ENCODE results near the gene LY86. TPM values are rescaled to one million over a fixed set of nuclear protein-coding genes. Genes with fewer than 3 reads are reported as not detected.

Gene LY86
- total and polyA plus RNA-seq, 2 donors (not counting 1 experiment from before 2014, with no cell fraction given) = 68.7 to 90.2 TPM

GRCh38 chr6:6556738-6557503 lies 31.6 kb upstream of the LY86 start:
- peak; percentile 76 for ATAC-seq (ENCODE audit: low read depth)
- H3K9me3 Mint-ChIP-seq (ENCODE audit: insufficient read depth) = no peaks in the 10 kb centered on the region
- no peaks in the 10 kb centered on the region for H3K9me3 ChIP-seq (ENCODE audit: control extremely low read depth in 1 of 3, control insufficient read depth in 2 of 3, insufficient read depth in 1 of 3, low read length in 2 of 3)
- H3K4me1 ChIP-seq (ENCODE audit: control insufficient read depth in 2 of 2, insufficient read depth in 2 of 2, low read length in 2 of 2) = no peaks in the 10 kb centered on the region
- no peak overlapping the region for H3K9ac ChIP-seq (ENCODE audit: low read length)
- H3K36me3 ChIP-seq (replicated peaks in 1 of 2; ENCODE audit: control extremely low read depth in 1 of 2, control insufficient read depth in 1 of 2, extremely low read depth in 1 of 2, insufficient read depth in 2 of 2, low read length in 1 of 2) = peaks cover 0 to 1% of the 10 kb centered on the region in 2 experiments
- no peak overlapping the region for H3K4me3 ChIP-seq (ENCODE audit: control extremely low read depth in 1 of 5, extremely low read depth in 1 of 5, insufficient read depth in 1 of 5, low read depth in 2 of 5, low read length in 4 of 5)
- ChIA-PET CTCF (interaction anchor here (0.9 to 12.4 kb wide), 17 partner anchors 10 to 686 kb away, joined by 3 to 171 read pairs (median 4); partner anchors contain the start of gene LY86), POLR2A (interaction anchor here (0.7 kb wide), 1 partner anchor 10 kb away, joined by 3 read pairs; no protein-coding TSS in a partner anchor)
- H3K4me3 Mint-ChIP-seq = no peak overlapping the region
- no peak overlapping the region for H2AFZ ChIP-seq (ENCODE audit: insufficient read depth, low read depth, low read length, poor library complexity, severe bottlenecking)
- H3K79me2 ChIP-seq (ENCODE audit: control insufficient read depth, insufficient read depth, low read length) = no peaks in the 10 kb centered on the region
- H3K27me3 Mint-ChIP-seq = no peaks in the 10 kb centered on the region
- no peaks in the 10 kb centered on the region for H4K20me1 ChIP-seq (ENCODE audit: control insufficient read depth, insufficient read depth, low read length, poor library complexity, severe bottlenecking)
- intact Hi-C loops (cut with micrococcal nuclease) = loop anchor here (1.0 to 10.0 kb wide), 6 partner anchors 27 to 1058 kb away; no protein-coding TSS in a partner anchor
- H3K27me3 ChIP-seq (replicated peaks in 1 of 4; ENCODE audit: control extremely low read depth in 1 of 4, control insufficient read depth in 3 of 4, insufficient read depth in 4 of 4, low read length in 3 of 4) = no peaks in the 10 kb centered on the region
- H3K27ac ChIP-seq (ENCODE audit: low read length in 2 of 2) = no peak overlapping the region
- DNase-seq = peak; percentile 70
- 49% methylated on average over 6 of the region's 10 CpGs for whole genome bisulfite sequencing (ENCODE audit: insufficient coverage)
- H3K4me1 Mint-ChIP-seq = no peaks in the 10 kb centered on the region
- no peak overlapping the region for H3K4me2 ChIP-seq (replicated peaks; ENCODE audit: low read depth, low read length, poor library complexity, severe bottlenecking)
- no peak overlapping the region for H3K27ac Mint-ChIP-seq
- TF ChIP-seq CTCF (IDR thresholded peaks at IDR 0.05) = peak; percentile 94
- no peak for TF ChIP-seq EZH2 (IDR thresholded peaks at IDR 0.05; ENCODE audit: borderline replicate concordance, insufficient read depth, low read depth, low read length, poor library complexity, severe bottlenecking)

GRCh38 chr6:6557504-6557839 lies 31.0 kb upstream of the LY86 start:
- H3K36me3 ChIP-seq (replicated peaks in 1 of 2; ENCODE audit: control extremely low read depth in 1 of 2, control insufficient read depth in 1 of 2, extremely low read depth in 1 of 2, insufficient read depth in 2 of 2, low read length in 1 of 2) = peaks cover 0 to 1% of the 10 kb centered on the region in 2 experiments
- WGBS (ENCODE audit: insufficient coverage) = no CpG with 5 or more reads among the region's 4 CpGs
- H3K27ac Mint-ChIP-seq = no peak overlapping the region
- H2AFZ ChIP-seq (ENCODE audit: insufficient read depth, low read depth, low read length, poor library complexity, severe bottlenecking) = no peak overlapping the region
- DNase-seq (no peak), ATAC-seq (ENCODE audit: low read depth) (no peak)
- no peaks in the 10 kb centered on the region for H3K27me3 ChIP-seq (replicated peaks in 1 of 4; ENCODE audit: control extremely low read depth in 1 of 4, control insufficient read depth in 3 of 4, insufficient read depth in 4 of 4, low read length in 3 of 4)
- H3K9ac ChIP-seq (ENCODE audit: low read length) = no peak overlapping the region
- no peaks in the 10 kb centered on the region for H3K9me3 Mint-ChIP-seq (ENCODE audit: insufficient read depth)
- CTCF ChIA-PET = interaction anchor here (0.9 to 12.4 kb wide), 15 partner anchors 10 to 686 kb away, joined by 3 to 171 read pairs (median 4); partner anchors contain the start of gene LY86
- no peaks in the 10 kb centered on the region for H3K79me2 ChIP-seq (ENCODE audit: control insufficient read depth, insufficient read depth, low read length)
- no peak overlapping the region for H3K27ac ChIP-seq (ENCODE audit: low read length in 2 of 2)
- TF ChIP-seq EZH2 (IDR thresholded peaks at IDR 0.05; ENCODE audit: borderline replicate concordance, insufficient read depth, low read depth, low read length, poor library complexity, severe bottlenecking) = no peak
- TF ChIP-seq CTCF (IDR thresholded peaks at IDR 0.05) = no peak
- intact Hi-C loops (cut with micrococcal nuclease) = loop anchor here (1.0 to 10.0 kb wide), 6 partner anchors 27 to 1057 kb away; no protein-coding TSS in a partner anchor
- no peaks in the 10 kb centered on the region for H3K4me1 ChIP-seq (ENCODE audit: control insufficient read depth in 2 of 2, insufficient read depth in 2 of 2, low read length in 2 of 2)
- POLR2A ChIA-PET = interaction anchor here (0.7 kb wide), 1 partner anchor 10 kb away, joined by 3 read pairs; no protein-coding TSS in a partner anchor
- H3K9me3 ChIP-seq (ENCODE audit: control extremely low read depth in 1 of 3, control insufficient read depth in 2 of 3, insufficient read depth in 1 of 3, low read length in 2 of 3) = no peaks in the 10 kb centered on the region
- H3K4me3 Mint-ChIP-seq = no peak overlapping the region
- H3K4me2 ChIP-seq (replicated peaks; ENCODE audit: low read depth, low read length, poor library complexity, severe bottlenecking) = no peak overlapping the region
- no peaks in the 10 kb centered on the region for H3K27me3 Mint-ChIP-seq
- H3K4me1 Mint-ChIP-seq = no peaks in the 10 kb centered on the region
- H4K20me1 ChIP-seq (ENCODE audit: control insufficient read depth, insufficient read depth, low read length, poor library complexity, severe bottlenecking) = no peaks in the 10 kb centered on the region
- no peak overlapping the region for H3K4me3 ChIP-seq (ENCODE audit: control extremely low read depth in 1 of 5, extremely low read depth in 1 of 5, insufficient read depth in 1 of 5, low read depth in 2 of 5, low read length in 4 of 5)

Data from B cell (primary cell).